OCI-LY3 (cell line): ENCODE measurements around the gene GALNTL6.

Experiments used
- EZH2phosphoT487 ChIP-seq: fragments of 200-600 bp; shearing (Covaris generic); IDR thresholded peaks from 2 replicates; pipeline ENCODE4 v1.6.1; 2018; ENCODE audit warnings: antibody characterized with exemption, mixed run types, low read depth
- TF ChIP-seq, protein P1 (sequence below): fragments of 200-600, 300-600 bp; sonication (generic); IDR thresholded peaks from 2 replicates; pipeline ENCODE4 v1.5.1; 2014; ENCODE audit warnings: antibody characterized with exemption, low read length, low read depth

DNA sequence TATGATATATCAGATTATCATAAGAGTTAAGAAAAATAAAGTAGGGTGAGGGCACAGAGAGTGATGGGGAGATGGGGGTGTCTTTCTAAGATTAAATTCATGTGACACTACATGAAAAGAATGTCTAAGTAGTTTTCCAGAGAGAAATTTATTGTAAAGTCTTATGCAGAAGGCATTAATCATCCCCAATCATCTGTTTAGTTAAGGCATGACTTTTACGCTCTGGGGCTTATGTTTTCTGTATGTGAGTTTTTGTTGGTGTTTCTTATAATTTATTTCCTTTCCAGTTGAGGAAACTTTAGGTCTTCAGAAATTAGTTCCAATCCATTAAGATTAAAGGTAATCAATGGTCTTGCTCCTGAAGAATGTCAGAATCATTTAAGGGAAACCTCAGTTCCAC lies 972.4 kb downstream of the GALNTL6 start:
- TF ChIP-seq, protein P1, sequence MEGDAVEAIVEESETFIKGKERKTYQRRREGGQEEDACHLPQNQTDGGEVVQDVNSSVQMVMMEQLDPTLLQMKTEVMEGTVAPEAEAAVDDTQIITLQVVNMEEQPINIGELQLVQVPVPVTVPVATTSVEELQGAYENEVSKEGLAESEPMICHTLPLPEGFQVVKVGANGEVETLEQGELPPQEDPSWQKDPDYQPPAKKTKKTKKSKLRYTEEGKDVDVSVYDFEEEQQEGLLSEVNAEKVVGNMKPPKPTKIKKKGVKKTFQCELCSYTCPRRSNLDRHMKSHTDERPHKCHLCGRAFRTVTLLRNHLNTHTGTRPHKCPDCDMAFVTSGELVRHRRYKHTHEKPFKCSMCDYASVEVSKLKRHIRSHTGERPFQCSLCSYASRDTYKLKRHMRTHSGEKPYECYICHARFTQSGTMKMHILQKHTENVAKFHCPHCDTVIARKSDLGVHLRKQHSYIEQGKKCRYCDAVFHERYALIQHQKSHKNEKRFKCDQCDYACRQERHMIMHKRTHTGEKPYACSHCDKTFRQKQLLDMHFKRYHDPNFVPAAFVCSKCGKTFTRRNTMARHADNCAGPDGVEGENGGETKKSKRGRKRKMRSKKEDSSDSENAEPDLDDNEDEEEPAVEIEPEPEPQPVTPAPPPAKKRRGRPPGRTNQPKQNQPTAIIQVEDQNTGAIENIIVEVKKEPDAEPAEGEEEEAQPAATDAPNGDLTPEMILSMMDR, result no peak
- no peak for TF ChIP-seq EZH2phosphoT487
